Hepatocyte (in vitro differentiated cells): ENCODE data around the gene MSANTD1.

Experiments
- CTCF ChIP-seq: fragments of 200-600 bp; sonication (generic); IDR thresholded peaks from 2 replicates; pipeline ENCODE4 v1.5.1; 2016; ENCODE audit warnings: antibody characterized with exemption, mild to moderate bottlenecking; ENCODE audit not compliant: poor library complexity
- EZH2 ChIP-seq: fragments of 200-600 bp; sonication (generic); IDR thresholded peaks from 2 replicates; pipeline ENCODE4 v1.6.1; 2016; ENCODE audit warnings: antibody characterized with exemption, mild to moderate bottlenecking, borderline replicate concordance

DNA sequence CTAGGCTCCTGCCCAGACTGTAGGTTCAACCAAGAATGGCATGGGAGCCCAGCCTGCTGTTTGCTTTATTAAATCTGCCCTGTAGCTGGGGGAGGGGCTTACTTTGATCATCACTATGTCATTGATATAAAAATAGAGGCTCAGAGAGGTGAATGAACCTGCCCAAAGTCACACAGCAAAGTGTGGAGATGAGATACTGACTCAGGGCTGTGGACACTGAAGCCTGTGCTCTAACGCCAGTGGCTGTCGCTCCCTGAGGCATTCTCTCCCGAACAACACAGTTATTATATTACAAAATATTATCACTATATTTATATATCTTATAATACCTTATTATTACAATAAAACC is 3.5 kb downstream of the MSANTD1 start:
- no peak for TF ChIP-seq EZH2
- TF ChIP-seq CTCF = no peak
